Sigmoid colon (tissue), 7 donors: Measurements from ENCODE around the gene DIPK1B. TPM values are rescaled to one million over a fixed set of nuclear protein-coding genes. Genes with fewer than 3 reads are reported as not detected.

Experiments
- DNase-seq: peaks from one replicate; pipeline ENCODE4 v3.0.0-alpha.2; 2019
- H3K27ac ChIP-seq, 4 donors: fragments of 200-600 bp; sonication (generic); one replicate each; pipeline ENCODE4 v1.5.1; 2016 to 2019; ENCODE audit warnings: mild to moderate bottlenecking in 1 of 4
- H3K27me3 ChIP-seq, 3 donors: fragments of 200-600 bp; sonication (generic); one replicate each; pipeline ENCODE4 v1.5.1; 2019; ENCODE audit warnings: mild to moderate bottlenecking in 1 of 3
- H3K36me3 ChIP-seq, 4 donors: fragments of 200-600 bp; sonication (generic); one replicate each; pipeline ENCODE4 v1.5.1; 2016 to 2019
- H3K4me1 ChIP-seq, 4 donors: fragments of 200-600 bp; sonication (generic); one replicate each; pipeline ENCODE4 v1.5.1; 2017 to 2019
- H3K4me3 ChIP-seq, 4 donors: fragments of 200-600 bp; sonication (generic); one replicate each; pipeline ENCODE4 v1.5.1; 2017 to 2019; ENCODE audit warnings: mild to moderate bottlenecking in 2 of 4, moderate library complexity in 1 of 4
- H3K9me3 ChIP-seq, 4 donors: fragments of 200-600 bp in 3 of 4; sonication (generic) in 3 of 4; one replicate each; pipeline versions ENCODE4 v1.5.1 to v1.6.1; 2013 to 2019
- EP300 ChIP-seq, 4 donors: sonication (generic); formaldehyde crosslinking; IDR thresholded peaks; one replicate each; pipeline ENCODE4 v1.6.1; 2017; ENCODE audit warnings: antibody characterized with exemption in 4 of 4
- POLR2A ChIP-seq, 2 donors: fragments of 450-650 bp; IDR thresholded peaks; one replicate each; pipeline ENCODE4 v1.6.1; 2016; ENCODE audit warnings: antibody characterized with exemption in 2 of 2, mild to moderate bottlenecking in 2 of 2, moderate library complexity in 2 of 2
- POLR2AphosphoS5 ChIP-seq, 4 donors: sonication (generic); formaldehyde crosslinking; IDR thresholded peaks; one replicate each; pipeline ENCODE4 v1.6.1; 2017; ENCODE audit warnings: antibody characterized with exemption in 4 of 4
- WGBS, 2 donors: extraction: QIAGEN DNeasy Blood & Tissue Kit; methylation state at CpG; one replicate each; pipeline ENCODE4 v1.1.7; 2013; 5-methylcytosine and 5-hydroxymethylcytosine counted together
- intact Hi-C: fragments of 100-400 bp; cut with DNase I; formaldehyde crosslinking; loops from one replicate; pipeline ENCODE4 v1.15.1; 2023
- polyA plus RNA-seq, 3 donors: library from polyadenylated mRNA; stranded (reverse); fragments of 200-250 nt; gene quantifications; one replicate each; pipeline ENCODE4 v1.2.3, GENCODE V29; 2013
- total RNA-seq, 4 donors: library from RNA; depleted of rRNA; stranded (reverse); fragments of >200 nt; gene quantifications; one replicate each; pipeline ENCODE4 v1.1.0, GENCODE V29; 2016
- TF ChIP-seq, protein P1 (sequence below), 4 experiments: fragments of 450-650 bp in 3 of 4; fragments of 200-600 bp in 1 of 4; IDR thresholded peaks; one replicate each; pipeline ENCODE4 v1.5.1; 2016 to 2019; ENCODE audit warnings: antibody characterized with exemption in 4 of 4, mild to moderate bottlenecking in 3 of 4, moderate library complexity in 2 of 4
- donor health status: healthy with polysubstance abuse.
- donor health status: Bipolar disorder and iron deficiency.
- donor health status: healthy.

Gene DIPK1B
- total and polyA plus RNA-seq, 7 donors: 0.23 to 18.3 (median 9.6) TPM

DNA sequence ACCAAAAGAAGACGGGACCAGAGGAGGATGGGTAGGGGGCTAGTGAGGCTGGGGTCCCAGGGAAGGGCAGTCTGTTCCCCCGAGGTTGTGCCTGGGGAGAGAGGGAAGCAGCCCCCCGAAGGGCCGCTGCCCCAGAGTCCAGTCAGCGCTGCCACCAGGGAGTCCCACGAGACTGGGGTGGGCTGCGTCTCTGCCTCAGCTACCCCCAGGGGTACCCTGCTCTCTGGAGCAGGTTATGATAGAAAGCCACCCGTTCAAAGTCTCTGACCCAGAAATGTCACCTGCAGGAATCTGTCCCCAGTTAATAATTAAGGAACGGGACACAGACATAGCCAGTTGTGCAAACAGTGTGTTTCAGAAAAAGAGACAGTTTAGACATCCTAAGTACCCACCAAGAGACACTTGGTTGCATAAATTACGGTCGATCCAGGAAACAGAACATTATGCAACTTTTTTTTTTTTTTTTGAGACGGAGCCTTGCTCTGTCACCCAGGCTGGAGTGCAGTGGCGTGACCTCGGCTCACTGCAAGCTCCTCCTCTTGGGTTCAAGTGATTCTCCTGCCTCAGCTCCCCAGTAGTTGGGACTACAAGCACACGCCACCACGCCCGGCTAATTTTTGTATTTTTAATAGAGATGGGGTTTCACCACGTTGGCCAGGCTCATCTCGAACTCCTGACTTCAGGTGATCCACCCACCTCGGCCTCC, 14.4 kb upstream of the DIPK1B start:
- WGBS, 2 donors: 14 to 52% methylated on average over 20 of the region's 20 CpGs
- Histone ChIP-seq H3K4me1 (peaks cover 0 to 40% (median 25%) of the 10 kb centered on the region in 4 donors), H3K27ac (no peak overlapping the region), H3K9me3 (no peaks in the 10 kb centered on the region), H3K27me3 (no peaks in the 10 kb centered on the region), H3K4me3 (no peak overlapping the region), H3K36me3 (no peaks in the 10 kb centered on the region)
- intact Hi-C loops: no loop called here
- no peak for TF ChIP-seq POLR2AphosphoS5 (IDR thresholded peaks at IDR 0.05)
- TF ChIP-seq EP300 (IDR thresholded peaks at IDR 0.05): no peak
- TF ChIP-seq POLR2A (IDR thresholded peaks at IDR 0.05): no peak
- TF ChIP-seq, protein P1, sequence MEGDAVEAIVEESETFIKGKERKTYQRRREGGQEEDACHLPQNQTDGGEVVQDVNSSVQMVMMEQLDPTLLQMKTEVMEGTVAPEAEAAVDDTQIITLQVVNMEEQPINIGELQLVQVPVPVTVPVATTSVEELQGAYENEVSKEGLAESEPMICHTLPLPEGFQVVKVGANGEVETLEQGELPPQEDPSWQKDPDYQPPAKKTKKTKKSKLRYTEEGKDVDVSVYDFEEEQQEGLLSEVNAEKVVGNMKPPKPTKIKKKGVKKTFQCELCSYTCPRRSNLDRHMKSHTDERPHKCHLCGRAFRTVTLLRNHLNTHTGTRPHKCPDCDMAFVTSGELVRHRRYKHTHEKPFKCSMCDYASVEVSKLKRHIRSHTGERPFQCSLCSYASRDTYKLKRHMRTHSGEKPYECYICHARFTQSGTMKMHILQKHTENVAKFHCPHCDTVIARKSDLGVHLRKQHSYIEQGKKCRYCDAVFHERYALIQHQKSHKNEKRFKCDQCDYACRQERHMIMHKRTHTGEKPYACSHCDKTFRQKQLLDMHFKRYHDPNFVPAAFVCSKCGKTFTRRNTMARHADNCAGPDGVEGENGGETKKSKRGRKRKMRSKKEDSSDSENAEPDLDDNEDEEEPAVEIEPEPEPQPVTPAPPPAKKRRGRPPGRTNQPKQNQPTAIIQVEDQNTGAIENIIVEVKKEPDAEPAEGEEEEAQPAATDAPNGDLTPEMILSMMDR (IDR thresholded peaks at IDR 0.05): no peak
- no peak for DNase-seq

DNA sequence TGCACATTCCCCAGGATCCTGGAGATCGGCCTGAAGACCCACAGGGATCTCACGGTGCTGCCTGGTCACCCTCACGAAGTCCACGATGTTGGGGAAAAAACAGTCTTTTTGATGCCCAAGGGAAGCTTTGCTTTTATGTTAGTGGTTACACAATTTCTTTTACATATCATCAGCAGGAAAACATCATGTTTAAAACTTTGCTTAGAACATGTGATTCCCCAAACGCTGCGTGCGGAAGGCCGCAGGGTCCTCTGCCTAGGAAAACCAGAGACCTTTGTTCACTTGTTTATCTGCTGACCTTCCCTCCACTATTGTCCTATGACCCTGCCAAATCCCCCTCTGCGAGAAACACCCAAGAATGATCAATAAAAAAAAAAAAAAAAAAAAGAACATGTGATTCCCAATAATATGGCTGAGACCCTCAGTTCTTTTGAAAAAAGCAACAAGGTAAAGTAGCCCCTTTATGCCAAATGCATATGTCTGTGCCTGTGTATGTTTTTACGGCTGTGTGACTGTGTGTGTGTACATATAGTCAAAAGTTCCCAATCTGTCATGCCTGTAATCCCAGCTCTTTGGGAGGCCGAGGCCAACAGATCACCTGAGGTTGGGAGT, 13.6 kb upstream of the DIPK1B start:
- intact Hi-C loops: no loop called here
- TF ChIP-seq EP300 (IDR thresholded peaks at IDR 0.05) (no peak), POLR2A (IDR thresholded peaks at IDR 0.05) (no peak), POLR2AphosphoS5 (IDR thresholded peaks at IDR 0.05) (no peak)
- TF ChIP-seq, protein P1 (IDR thresholded peaks at IDR 0.05): no peak
- H3K27me3 ChIP-seq: no peaks in the 10 kb centered on the region
- peaks cover 0 to 39% (median 24%) of the 10 kb centered on the region in 4 donors for H3K4me1 ChIP-seq
- no peak overlapping the region for H3K27ac ChIP-seq
- no peaks in the 10 kb centered on the region for H3K9me3 ChIP-seq
- no peak overlapping the region for H3K4me3 ChIP-seq
- WGBS, 2 donors: 79 to 88% methylated on average over 10 to 11 of the region's 11 CpGs
- no peak for DNase-seq
- no peaks in the 10 kb centered on the region for H3K36me3 ChIP-seq

DNA sequence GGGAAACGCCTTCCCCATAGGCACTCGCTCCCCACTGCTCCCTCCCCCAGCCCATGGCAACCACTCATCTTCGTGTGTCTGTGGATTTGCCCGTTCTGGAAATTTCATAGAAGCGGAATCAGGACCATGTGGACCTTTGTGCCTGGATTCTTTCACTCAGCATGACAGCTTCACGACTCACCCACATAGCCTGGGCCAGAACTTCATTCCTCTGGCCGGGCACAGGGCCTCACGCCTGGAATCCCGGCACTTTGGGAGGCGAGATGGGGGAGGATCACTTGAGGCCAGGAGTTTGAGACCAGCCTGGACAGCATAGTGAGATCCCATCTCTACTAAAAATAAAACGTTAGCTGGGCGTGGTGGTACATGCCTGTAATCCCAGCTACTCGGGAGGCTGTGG, 12.1 kb upstream of the DIPK1B start:
- WGBS, 2 donors: 72 to 83% methylated on average over 13 of the region's 13 CpGs
- peak; percentile 71 to 93 (median 86) for TF ChIP-seq POLR2AphosphoS5 (IDR thresholded peaks at IDR 0.05)
- peak in 3 of 4 donors; percentile 33 to 71 (median 49) for TF ChIP-seq EP300 (IDR thresholded peaks at IDR 0.05)
- TF ChIP-seq POLR2A (IDR thresholded peaks at IDR 0.05): no peak
- no peaks in the 10 kb centered on the region for H3K36me3 ChIP-seq
- DNase-seq: no peak
- peak overlapping the region in 1 of 4 donors; percentile 39 for H3K27ac ChIP-seq
- H3K4me3 ChIP-seq: no peak overlapping the region
- intact Hi-C loops: no loop called here
- H3K9me3 ChIP-seq: no peaks in the 10 kb centered on the region
- peaks cover 0 to 26% (median 18%) of the 10 kb centered on the region in 4 donors for H3K4me1 ChIP-seq
- H3K27me3 ChIP-seq: no peaks in the 10 kb centered on the region

DNA sequence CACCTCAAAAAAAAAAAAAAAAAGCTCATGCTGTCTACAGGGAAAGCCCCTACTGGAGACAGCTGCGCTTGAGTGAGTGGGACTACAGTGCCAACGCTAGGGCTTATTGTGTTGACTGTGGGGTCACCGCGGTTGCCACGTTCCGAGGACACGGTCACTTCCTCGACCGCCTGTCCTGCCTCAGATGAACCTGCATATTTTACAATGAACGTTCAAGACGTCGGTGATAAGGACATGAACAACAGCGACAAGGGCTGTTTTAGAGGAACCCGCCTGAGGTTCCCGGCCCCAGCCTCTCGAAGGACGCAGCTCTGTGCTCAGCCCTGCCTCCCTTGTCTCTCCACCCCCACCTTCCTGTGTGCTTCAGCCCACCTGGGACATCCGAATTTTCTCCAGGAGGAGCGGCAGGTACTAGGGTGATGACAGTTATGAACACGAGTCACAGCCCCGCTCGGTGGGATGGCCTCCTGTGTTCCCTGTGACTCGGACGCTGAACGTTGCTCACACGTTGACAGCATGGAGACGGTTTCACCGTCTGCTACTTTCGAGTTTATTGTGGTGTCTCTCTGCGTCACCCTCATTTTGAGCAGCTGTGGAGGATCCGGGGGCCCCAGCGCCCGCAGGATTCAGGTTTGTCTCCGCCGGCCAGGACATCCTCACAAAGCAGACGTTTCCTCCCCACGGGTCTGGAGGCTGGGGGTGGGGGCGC, 11.3 kb upstream of the DIPK1B start:
- Histone ChIP-seq H3K9me3 (no peaks in the 10 kb centered on the region), H3K27me3 (no peaks in the 10 kb centered on the region), H3K4me1 (peaks cover 0 to 21% (median 15%) of the 10 kb centered on the region in 4 donors), H3K27ac (no peak overlapping the region), H3K4me3 (no peak overlapping the region), H3K36me3 (no peaks in the 10 kb centered on the region)
- intact Hi-C loops: no loop called here
- WGBS, 2 donors: 14 to 18% methylated on average over 38 of the region's 38 CpGs
- no peak for TF ChIP-seq POLR2AphosphoS5 (IDR thresholded peaks at IDR 0.05)
- TF ChIP-seq, protein P1 (IDR thresholded peaks at IDR 0.05): no peak
- no peak for TF ChIP-seq POLR2A (IDR thresholded peaks at IDR 0.05)
- no peak for TF ChIP-seq EP300 (IDR thresholded peaks at IDR 0.05)
- DNase-seq: no peak

DNA sequence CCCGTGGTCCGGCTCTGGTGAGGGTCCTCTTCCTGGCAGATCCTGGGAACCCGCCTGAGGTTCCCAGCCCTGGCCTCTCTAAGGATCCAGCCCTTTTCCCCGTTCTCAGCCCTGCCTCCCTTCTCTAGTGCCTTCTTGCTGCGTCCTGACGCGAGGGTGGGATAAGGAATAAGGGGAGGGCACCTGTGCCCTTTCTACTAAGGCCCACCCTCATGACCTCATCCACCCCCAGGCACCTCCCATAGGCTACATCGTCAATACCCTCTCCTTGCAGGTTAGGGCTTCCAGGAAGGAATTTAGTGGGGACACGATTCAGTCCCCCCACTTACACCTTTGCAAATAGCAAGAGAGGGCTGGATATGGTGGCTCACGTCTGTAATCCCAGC, 10.7 kb upstream of the DIPK1B start:
- TF ChIP-seq, protein P1 (IDR thresholded peaks at IDR 0.05): no peak
- TF ChIP-seq POLR2AphosphoS5 (IDR thresholded peaks at IDR 0.05): no peak
- peaks cover 0 to 17% (median 15%) of the 10 kb centered on the region in 4 donors for H3K4me1 ChIP-seq
- WGBS, 2 donors: 43 to 63% methylated on average over 10 of the region's 10 CpGs
- H3K4me3 ChIP-seq: no peak overlapping the region
- H3K9me3 ChIP-seq: no peaks in the 10 kb centered on the region
- H3K27me3 ChIP-seq: no peaks in the 10 kb centered on the region
- no peaks in the 10 kb centered on the region for H3K36me3 ChIP-seq
- no peak overlapping the region for H3K27ac ChIP-seq
- no peak for DNase-seq
- intact Hi-C loops: no loop called here
